Measurements from ENCODE around the gene ZNF780B. TPM values are rescaled to one million over a fixed set of nuclear protein-coding genes. Genes with fewer than 3 reads are reported as not detected.

The ZNF780B gene
- total RNA-seq, 2 donors from 2014 or later: 11.2 to 13.6 TPM

DNA sequence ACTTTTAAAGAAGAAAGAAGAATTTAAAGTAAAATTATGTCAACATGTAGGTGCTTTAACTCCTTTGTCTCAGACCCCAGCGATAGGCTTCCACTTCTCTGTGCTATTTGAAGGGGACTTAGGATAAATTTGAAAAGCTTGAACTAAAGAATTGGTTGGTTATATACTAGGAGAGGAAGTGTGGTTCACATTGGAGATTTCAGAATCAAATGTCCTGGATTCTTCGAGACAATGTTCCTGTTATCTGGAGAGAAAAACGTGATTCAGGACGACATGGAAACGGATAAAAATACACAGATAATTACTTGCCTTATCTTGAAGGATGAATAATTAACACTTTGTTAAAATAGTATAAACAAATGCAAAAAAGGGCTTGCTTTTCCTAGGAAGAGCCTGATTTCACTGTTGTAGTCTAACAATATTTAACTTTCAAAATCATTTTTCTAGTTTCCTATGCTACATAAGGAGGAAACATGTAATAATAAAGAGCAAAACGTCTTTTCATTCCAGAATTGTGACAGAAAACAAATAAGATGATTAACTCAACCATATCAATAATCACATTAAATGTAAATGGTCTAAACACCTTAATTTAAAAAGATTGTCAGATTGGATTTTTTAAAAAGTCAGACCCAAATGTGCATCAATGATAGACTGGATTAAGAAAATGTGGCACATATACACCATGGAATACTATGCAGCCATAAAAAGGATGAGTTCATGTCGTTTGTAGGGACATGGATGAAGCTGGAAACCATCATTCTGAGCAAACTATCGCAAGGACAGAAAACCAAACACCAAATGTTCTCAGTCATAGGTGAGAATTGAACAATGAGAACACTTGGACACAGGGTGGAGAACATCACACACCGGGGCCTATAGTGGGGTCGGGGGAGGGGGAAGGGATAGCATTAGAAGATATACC lies 35.4 kb upstream of the ZNF780B start:
- peak overlapping the region; percentile 91 to 94 for H3K27ac ChIP-seq
- DNase-seq (ENCODE audit: low spot score): no peak
- TF ChIP-seq, protein P1, sequence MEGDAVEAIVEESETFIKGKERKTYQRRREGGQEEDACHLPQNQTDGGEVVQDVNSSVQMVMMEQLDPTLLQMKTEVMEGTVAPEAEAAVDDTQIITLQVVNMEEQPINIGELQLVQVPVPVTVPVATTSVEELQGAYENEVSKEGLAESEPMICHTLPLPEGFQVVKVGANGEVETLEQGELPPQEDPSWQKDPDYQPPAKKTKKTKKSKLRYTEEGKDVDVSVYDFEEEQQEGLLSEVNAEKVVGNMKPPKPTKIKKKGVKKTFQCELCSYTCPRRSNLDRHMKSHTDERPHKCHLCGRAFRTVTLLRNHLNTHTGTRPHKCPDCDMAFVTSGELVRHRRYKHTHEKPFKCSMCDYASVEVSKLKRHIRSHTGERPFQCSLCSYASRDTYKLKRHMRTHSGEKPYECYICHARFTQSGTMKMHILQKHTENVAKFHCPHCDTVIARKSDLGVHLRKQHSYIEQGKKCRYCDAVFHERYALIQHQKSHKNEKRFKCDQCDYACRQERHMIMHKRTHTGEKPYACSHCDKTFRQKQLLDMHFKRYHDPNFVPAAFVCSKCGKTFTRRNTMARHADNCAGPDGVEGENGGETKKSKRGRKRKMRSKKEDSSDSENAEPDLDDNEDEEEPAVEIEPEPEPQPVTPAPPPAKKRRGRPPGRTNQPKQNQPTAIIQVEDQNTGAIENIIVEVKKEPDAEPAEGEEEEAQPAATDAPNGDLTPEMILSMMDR (IDR thresholded peaks at IDR 0.05): no peak
- H3K27me3 ChIP-seq: no peaks in the 10 kb centered on the region
- no peaks in the 10 kb centered on the region for H3K9me3 ChIP-seq
- peaks cover 0 to 17% of the 10 kb centered on the region in 2 donors for H3K4me1 ChIP-seq
- H3K4me3 ChIP-seq: peak overlapping the region; percentile 76 to 82
- no peaks in the 10 kb centered on the region for H3K36me3 ChIP-seq

DNA sequence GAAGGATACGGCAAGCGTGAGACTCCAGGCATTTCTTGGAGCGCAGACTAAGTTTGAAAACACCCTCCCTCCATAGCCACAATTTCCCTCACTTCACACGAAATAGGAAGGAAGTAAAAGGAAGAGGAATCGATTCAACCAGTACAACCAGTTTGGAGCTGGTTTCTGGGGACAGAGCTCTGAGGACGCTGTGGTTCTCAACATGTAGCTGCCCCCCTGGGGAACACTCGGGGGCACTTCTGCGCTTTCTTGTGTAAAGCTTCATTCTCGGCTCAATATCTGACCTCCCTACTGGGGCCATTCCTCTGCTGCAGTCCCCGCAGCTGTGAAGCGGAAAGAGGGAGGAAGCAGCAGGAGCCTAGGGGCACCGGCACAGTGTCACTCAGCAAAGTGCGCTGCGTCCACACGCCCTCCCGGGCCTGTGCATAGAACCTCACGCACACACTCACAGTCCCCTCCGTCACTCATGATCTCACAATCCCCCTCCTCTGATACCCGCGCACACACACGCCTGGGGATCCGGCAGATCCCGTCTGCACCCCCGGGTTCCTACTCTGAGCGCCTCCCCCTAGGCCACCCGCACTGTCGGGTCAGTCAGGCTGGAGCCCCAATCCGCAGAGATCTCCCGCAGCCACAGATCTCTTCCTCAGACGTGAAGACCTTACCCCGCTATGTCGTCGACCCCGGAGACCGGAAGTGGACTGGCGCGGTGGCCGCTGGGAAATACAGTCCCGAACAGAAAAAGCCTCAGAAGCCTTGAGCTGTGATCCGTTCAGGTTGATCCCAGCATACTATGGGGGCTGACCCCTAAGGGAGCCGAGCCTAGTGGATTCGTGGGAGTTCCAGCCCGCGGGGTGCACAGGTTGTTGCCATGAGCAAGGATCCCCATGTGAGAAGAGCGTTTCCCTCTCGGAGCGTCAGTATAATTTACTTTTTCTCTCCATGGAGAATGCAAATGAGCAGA lies 34.5 kb upstream of the ZNF780B start, which contains the start of gene ZNF780A:
Gene ZNF780A, minus strand, starts transcription at position 703 of the 964 bp plus-strand sequence. CDS start 6,190 bp downstream, outside the sequence.
- DNase-seq (ENCODE audit: low spot score): peak; percentile 78
- H3K27me3 ChIP-seq: no peaks in the 10 kb centered on the region
- no peaks in the 10 kb centered on the region for H3K9me3 ChIP-seq
- TF ChIP-seq, protein P1 (IDR thresholded peaks at IDR 0.05): no peak
- peak within 1 kb of the TSS; percentile 91 to 94 for H3K27ac ChIP-seq
- peaks cover 0 to 17% of the 10 kb centered on the region in 2 donors for H3K4me1 ChIP-seq
- H3K36me3 ChIP-seq: no peaks in the 10 kb centered on the region
- H3K4me3 ChIP-seq: peak within 1 kb of the TSS; percentile 76 to 82

DNA sequence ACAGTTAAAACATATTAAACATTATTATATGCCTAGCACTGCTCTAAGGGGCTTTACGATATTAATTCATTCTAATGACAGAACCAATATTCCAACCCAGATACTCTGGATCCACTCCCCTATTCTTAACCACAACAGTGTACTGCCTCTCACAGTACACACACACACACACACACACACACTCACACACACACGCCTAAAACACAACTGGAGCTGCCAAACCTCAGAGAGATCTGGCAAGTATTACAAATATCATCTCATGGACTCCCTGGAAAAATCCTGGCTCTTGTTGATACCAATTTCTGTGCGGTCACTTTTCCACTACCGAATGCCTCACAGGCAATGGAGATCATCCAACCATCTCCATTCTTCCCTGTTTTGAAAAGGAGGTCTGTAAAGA lies 33.4 kb upstream of the ZNF780B start:
- peak overlapping the region; percentile 76 to 82 for H3K4me3 ChIP-seq
- no peak for DNase-seq (ENCODE audit: low spot score)
- peak overlapping the region; percentile 91 to 94 for H3K27ac ChIP-seq
- peaks cover 0 to 17% of the 10 kb centered on the region in 2 donors for H3K4me1 ChIP-seq
- H3K27me3 ChIP-seq: no peaks in the 10 kb centered on the region
- TF ChIP-seq, protein P1 (IDR thresholded peaks at IDR 0.05): no peak
- no peaks in the 10 kb centered on the region for H3K9me3 ChIP-seq
- H3K36me3 ChIP-seq: no peaks in the 10 kb centered on the region

DNA sequence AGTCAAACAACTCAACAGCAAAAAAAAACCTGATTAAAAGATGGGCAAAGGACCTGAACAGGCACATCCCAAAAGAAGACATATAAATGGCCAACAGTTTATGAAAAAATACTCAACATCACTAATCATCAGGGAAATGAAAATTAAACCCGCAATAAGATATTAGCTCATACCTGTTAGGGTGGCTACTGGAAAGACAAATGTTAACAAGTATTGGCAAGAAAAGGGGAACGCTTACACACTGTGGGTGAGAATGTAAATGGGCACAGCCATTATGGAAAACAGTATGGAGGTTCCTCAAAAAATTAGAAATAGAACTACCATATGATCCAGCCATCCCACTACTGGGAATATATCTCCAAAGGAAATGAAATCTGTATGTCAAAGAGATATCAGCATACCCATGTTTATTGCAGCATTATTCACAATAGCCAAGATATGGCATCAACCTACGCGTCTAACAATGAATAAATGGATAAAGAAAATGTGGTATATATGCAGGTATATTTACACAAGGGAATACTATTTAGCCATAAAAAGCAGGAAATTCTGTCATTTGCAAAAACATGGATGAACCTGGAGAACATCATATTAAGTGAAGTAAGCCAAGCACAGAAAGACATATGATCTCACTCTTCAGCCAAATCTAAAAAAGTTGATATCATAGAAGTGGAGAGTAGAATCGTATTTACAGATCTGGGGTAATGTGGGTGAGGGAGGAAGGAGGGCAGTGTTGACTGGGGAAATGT lies 32.4 kb upstream of the ZNF780B start:
- Histone ChIP-seq H3K4me1 (peaks cover 0 to 17% of the 10 kb centered on the region in 2 donors), H3K27me3 (no peaks in the 10 kb centered on the region), H3K4me3 (no peak overlapping the region), H3K27ac (no peak overlapping the region), H3K9me3 (no peaks in the 10 kb centered on the region), H3K36me3 (peaks cover 8% of the 10 kb centered on the region)
- TF ChIP-seq, protein P1 (IDR thresholded peaks at IDR 0.05): no peak
- no peak for DNase-seq (ENCODE audit: low spot score)

DNA sequence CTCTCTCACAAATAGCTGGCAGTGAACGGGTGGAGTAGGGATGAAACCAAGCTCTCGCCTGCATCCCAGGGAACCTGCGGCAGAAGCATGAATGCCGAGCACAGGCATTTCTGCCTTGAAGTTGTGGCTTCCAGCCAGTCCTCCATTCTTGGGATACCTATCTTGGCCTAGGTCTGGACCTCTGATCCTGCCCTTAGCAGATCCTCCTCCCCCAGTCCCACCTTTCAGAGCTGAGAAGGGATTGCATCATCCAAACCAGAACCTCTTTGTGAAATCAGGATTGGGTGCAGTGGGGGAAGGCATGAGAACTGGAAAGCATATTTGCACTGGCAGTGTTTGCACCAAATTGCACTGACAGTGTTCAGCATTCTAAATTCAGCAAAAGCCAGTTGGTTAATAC lies 28.9 kb upstream of the ZNF780B start:
- Histone ChIP-seq H3K9me3 (peaks cover 0 to 6% of the 10 kb centered on the region in 2 donors), H3K27ac (no peak overlapping the region), H3K27me3 (no peaks in the 10 kb centered on the region), H3K4me3 (no peak overlapping the region), H3K36me3 (peaks cover 40% of the 10 kb centered on the region), H3K4me1 (peaks cover 0 to 7% of the 10 kb centered on the region in 2 donors)
- DNase-seq (ENCODE audit: low spot score): no peak
- TF ChIP-seq, protein P1 (IDR thresholded peaks at IDR 0.05): no peak

Measured in right atrium auricular region (tissue), 2 donors.